H4 (cell line): ENCODE results near the gene ITGA3. TPM values are rescaled to one million over a fixed set of nuclear protein-coding genes. Genes with fewer than 3 reads are reported as not detected.
A peak's percentile ranks its signal among the peaks of the same experiment; 100 is the strongest.

Experiments
- DNase-seq: peaks from one replicate; pipeline ENCODE4 v3.0.0-alpha.2; 2015; ENCODE audit warnings: low spot score
- total RNA-seq: library from RNA; depleted of rRNA; stranded (reverse); fragments of >200 nt; shearing (Covaris generic); gene quantifications from 2 replicates; pipeline ENCODE4 v1.2.3, GENCODE V29; 2014; rRNA removed

The ITGA3 gene
- total RNA-seq, 1 experiment from 2014 or later, result 106 TPM

DNA sequence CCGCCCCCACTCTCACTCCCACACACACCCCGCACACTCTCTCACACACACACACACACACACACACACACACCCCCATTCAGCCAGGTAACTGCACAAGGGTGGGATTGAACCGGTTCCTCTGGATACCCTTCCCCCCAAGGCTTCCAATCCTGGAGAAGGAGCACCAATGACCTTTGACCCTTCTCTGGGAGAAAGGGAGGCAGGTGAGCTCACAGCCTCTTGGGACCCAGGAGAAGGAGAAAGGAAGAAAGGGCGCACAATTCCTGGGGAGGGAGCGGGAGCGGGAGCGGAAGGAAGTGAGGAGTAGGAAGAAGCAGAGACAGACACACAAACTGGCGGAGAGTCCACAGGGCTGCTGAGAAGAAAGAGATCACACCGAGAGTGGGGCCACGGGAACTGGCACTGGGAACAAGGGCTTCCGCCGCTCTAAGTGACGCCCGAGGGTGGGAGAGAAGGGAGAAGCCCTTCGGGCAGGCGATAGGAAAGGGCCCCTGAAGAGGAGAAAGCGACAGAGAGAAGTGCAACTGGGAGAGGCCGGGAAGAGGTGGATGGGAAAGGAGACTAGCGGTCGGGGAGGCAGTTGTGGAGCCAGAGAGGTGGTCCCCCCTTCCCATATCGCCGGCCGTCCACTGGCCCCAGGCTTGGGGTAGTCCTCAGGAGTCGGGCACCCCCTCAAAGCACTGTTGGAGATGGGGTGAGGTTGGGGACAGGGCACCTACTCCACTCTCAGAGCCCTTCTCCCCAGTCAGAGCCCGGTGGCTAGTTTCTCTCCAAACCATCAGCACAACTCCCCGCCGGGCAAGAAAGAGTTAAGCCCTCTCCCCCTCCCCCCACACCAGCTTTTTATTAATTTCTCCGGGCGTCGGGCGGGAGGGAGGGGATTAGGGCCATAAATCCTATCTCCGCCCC is 72.8 kb downstream of the ITGA3 start:
- DNase-seq, result no peak

DNA sequence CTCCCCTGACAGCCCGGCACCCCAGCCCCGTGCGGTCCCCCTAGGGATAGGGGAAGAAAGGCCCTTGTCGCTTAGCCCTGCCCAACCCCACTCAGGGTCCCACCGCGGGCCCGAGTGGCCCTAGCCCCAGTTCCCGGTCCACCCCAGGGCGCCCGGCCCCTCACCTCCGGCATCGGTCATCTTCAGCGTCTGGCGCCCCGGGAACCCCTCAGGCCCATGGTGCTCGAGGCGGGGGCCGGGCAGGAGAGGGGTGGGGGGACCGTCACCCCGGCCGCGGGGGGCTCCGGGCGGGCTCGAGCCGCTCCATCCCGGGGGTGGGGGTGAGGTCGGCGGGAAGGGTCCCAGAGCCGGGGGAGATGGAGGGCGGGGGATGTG is 73.4 kb downstream of the ITGA3 start:
- no peak for DNase-seq

GRCh38 chr17:50129728-50130558 is 74.0 kb downstream of the ITGA3 start, which contains the start of gene SAMD14:
Gene SAMD14, minus strand, starts transcription at chr17:50130160. Its CDS starts 5,201 bp downstream, at chr17:50124959.
- peak; percentile 48 for DNase-seq

- no peak for DNase-seq
Observed at GRCh38 chr17:50130559-50131305, 74.8 kb downstream of the ITGA3 start.

GRCh38 chr17:50132104-50132794 is 76.3 kb downstream of the ITGA3 start:
- DNase-seq, result no peak

- DNase-seq, result no peak
Observed at GRCh38 chr17:50133028-50133768, 77.3 kb downstream of the ITGA3 start.

DNA sequence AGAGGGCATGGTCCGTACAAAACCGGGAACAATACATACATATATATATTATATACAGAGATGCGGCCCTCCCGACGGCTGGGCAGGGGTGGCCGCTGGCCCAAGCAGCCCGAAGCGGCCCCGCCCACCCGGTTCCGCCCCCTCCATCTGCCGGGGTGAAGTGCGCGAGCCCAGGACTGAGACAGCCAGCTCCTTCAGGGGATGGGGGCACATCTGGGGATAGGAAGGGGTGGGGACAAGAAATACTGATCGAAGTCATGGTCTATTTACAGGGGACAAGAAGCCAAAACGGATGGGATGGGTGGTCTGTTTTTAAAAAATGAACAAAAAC is 77.8 kb downstream of the ITGA3 start:
- DNase-seq, result no peak

DNA sequence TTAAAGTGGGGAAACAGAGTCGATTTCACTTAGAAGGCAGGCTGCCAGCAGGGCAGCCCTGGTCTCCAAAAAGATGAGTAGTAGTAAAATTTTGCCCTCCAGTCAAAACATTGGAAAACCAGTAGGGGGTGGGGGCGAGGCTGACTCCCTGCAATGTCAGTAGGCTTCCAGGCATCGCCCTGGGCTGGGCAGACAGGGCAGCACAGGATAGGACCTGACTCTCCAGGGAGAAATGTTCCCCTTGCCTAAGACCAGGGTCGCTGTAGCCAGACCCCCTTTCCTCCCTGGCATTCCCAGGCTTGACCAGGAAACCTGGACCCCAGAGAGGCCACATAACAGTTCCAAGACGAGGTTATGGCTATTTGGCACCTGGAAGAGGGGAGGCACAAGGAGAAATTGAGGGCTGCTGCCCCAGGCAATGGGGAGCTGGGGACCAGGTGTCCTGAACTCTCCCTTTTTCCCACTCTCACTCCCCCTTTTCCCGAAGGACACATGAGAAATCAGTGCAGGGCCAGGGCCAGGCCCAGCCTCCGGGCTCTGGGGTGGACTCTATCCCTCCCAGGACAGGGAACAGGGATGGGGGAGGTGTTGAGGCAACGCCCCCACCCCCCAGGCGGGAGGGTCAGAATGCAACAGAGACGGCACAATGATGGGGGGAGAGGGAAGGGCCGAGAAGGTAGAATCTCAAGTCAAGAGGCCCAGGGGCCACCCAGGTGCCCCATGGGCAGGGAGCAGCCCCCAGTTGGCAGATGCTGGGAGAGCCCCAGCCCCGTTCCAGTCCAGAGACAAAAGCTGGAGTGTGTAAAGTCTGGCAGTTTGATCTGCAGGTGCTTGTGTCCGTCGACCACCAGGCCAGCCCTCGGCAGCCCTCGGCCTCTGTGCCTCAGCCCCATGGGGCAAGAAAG is 78.5 kb downstream of the ITGA3 start:
- no peak for DNase-seq

DNA sequence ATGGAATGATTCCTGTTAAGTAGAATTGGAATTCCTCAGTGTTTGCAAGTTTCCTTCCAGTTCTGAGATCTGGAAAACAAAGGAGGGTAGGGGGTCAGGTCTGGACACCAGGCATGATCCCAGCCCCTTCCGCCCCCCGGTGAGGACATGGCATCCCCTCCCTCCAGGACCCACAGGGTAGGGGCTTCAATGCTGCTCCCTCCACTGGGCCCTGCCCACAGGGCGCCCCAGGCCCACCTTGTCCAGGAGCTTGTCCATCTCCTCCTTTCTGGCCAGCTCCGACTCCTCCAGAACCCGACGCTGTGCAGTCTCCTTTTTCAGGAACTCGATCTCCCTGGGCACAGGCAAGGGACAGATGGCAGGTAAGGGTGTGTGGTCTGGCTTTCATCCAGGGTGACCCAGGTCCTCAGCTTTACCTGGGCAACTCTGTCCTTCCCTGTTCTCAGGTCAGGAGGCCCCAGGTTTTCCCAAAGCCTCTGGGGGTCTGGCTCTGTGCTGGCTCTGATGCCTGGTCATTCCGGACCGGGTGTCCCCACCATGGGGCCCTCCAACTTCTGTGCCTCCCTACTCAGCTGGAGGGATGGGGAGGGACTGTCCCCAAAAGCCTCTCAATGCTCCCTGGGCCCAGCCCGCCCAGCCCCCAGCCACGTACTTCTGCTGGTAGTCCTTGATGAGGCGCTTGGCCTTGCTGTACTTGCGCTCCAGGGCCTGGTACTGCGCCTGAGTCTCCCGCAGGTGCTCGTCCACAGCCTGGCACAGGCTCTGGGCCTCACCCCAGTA is 79.6 kb downstream of the ITGA3 start:
- DNase-seq, result no peak

- no peak for DNase-seq
Observed at GRCh38 chr17:50136096-50136687, 80.3 kb downstream of the ITGA3 start.

DNA sequence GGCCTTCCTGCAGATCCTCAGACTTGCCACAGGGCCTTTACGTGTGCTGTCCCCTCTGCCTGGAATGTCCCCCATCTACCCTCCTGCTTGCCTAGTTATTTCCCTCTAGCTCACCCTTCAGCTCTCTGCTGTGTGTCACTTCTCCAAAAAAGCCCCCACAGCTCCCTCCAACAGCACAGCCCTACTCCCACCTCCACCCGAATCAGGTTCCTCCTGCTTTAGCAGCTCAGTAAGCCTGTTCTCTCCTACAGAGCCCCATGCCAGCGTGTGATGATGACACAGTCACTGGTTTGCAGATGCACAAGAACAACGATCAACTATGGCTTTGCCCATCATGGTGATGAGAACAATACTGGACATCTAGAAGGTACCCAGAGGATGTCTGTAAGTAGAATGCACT is 81.1 kb downstream of the ITGA3 start:
- DNase-seq, result no peak

DNA sequence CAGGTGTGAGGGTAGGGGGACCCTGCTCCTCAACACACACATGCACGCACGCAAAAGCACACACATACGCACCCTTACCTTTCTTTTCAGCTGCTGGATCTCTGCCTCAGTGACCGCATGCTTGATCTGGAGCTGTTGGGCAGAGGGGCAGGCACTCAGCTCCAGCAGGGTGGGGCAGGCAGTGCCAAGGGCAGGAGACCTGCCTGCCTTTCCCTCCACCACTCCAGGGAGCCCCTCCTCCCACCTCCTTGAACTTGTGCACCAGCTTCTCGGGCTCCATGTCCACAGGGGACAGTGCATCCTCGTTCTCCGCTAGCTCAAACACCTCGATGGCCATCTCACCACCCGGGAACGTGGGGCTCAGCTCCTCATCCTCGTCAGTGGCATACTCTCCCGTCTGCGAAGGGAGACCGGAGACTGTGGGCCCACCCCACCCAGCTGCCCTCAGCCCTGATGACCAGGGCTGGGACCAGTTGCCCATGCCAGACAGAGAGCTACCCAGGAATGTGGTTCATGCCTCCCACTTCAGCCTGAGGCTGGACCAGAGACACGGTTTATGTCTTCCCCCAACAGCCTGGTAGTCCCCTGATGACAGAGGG is 83.4 kb downstream of the ITGA3 start:
- no peak for DNase-seq

Other genes starting within 250 kb of the ITGA3 start
- not detected in 2 replicates for gene TAC4, start 208.0 kb upstream of the ITGA3 start, total RNA-seq
- gene DLX4, start 86.9 kb upstream of the ITGA3 start, total RNA-seq, result 0.49 and 1.6 TPM in 2 replicates
- gene DLX3, start 60.9 kb upstream of the ITGA3 start, total RNA-seq, result 0.17 TPM in 1 of 2 replicates, not detected in the other
- 37.6 and 41.2 TPM in 2 replicates for gene PDK2, start 39.2 kb downstream of the ITGA3 start, total RNA-seq
- 0.70 and 1.2 TPM in 2 replicates for gene SAMD14, start 74.0 kb downstream of the ITGA3 start, total RNA-seq
- gene PPP1R9B, start 94.6 kb downstream of the ITGA3 start, total RNA-seq, result 16.3 and 18.5 TPM in 2 replicates
- 0.45 TPM in 1 of 2 replicates, not detected in the other for gene SGCA, start 109.9 kb downstream of the ITGA3 start, total RNA-seq
- 11.1 and 25.7 TPM in 2 replicates for gene COL1A1, start 145.5 kb downstream of the ITGA3 start, total RNA-seq
- 5.6 and 7.4 TPM in 2 replicates for gene TMEM92, start 218.4 kb downstream of the ITGA3 start, total RNA-seq